Calu3 (cell line): Measurements from ENCODE around the gene TLL2. TPM values are rescaled to one million over a fixed set of nuclear protein-coding genes. Genes with fewer than 3 reads are reported as not detected.
A peak's percentile ranks its signal among the peaks of the same experiment; 100 is the strongest.

Source experiments
- BruUV-seq: library from RNA; stranded (reverse); fragments of 400-500 nt; replicated peaks from 2 replicates; lab custom pipeline; 2021; lab: Mats Ljungman, UMichigan
- CTCF ChIA-PET: fragments of 300-600 bp; sonication (Branson Sonifier 250); formaldehyde crosslinking; loops from one replicate; lab custom pipeline; 2022; ENCODE audit warnings: antibody characterized with exemption; lab: Charles Lee
- DNase-seq: peaks from one replicate; pipeline ENCODE4 v3.0.0; 2022
- H3K27ac Mint-ChIP-seq: one replicate; pipeline ENCODE4 v1.8.0; 2022; ENCODE audit warnings: mixed read lengths; ENCODE audit not compliant: unreplicated experiment
- H3K27me3 Mint-ChIP-seq: one replicate; pipeline ENCODE4 v1.8.0; 2022; ENCODE audit warnings: mixed read lengths; ENCODE audit not compliant: unreplicated experiment
- H3K36me3 Mint-ChIP-seq: one replicate; pipeline ENCODE4 v1.8.0; 2022; ENCODE audit warnings: mild to moderate bottlenecking, moderate library complexity, mixed read lengths; ENCODE audit not compliant: insufficient read depth, unreplicated experiment
- H3K4me1 Mint-ChIP-seq: one replicate; pipeline ENCODE4 v1.8.0; 2022; ENCODE audit warnings: mild to moderate bottlenecking, low read depth, mixed read lengths; ENCODE audit not compliant: unreplicated experiment
- H3K4me3 Mint-ChIP-seq: one replicate; pipeline ENCODE4 v1.8.0; 2022; ENCODE audit warnings: mild to moderate bottlenecking, low read depth, moderate library complexity, mixed read lengths; ENCODE audit not compliant: unreplicated experiment
- H3K9me3 Mint-ChIP-seq: one replicate; pipeline ENCODE4 v1.8.0; 2022; ENCODE audit warnings: low read depth, mixed read lengths; ENCODE audit not compliant: unreplicated experiment
- CTCF ChIP-seq: fragments of 200-600 bp; IDR thresholded peaks from one replicate; pipeline ENCODE4 v1.8.0; 2022; ENCODE audit warnings: antibody characterized with exemption; ENCODE audit not compliant: unreplicated experiment
- intact Hi-C: fragments of 100-400 bp; cut with micrococcal nuclease; formaldehyde crosslinking; loops from one replicate; pipeline ENCODE4 v1.10.0; 2022; ENCODE audit not compliant: unreplicated experiment
- total RNA-seq: library from RNA; stranded (reverse); gene quantifications from 2 replicates; pipeline ENCODE4 v1.2.3, GENCODE V29; 2022

TLL2 gene
- total RNA-seq, 1 experiment from 2014 or later = 0.66 TPM

GRCh38 chr10:96529634-96530279 is 16.0 kb upstream of the TLL2 start:
- H3K9me3 Mint-ChIP-seq = no peaks in the 10 kb centered on the region
- no peaks in the 10 kb centered on the region for H3K27me3 Mint-ChIP-seq
- H3K27ac Mint-ChIP-seq = no peak overlapping the region
- peaks cover 14% of the 10 kb centered on the region for H3K36me3 Mint-ChIP-seq
- no TSS peak for BruUV-seq
- intact Hi-C loops = no loop called here
- H3K4me1 Mint-ChIP-seq = peaks cover 11% of the 10 kb centered on the region
- TF ChIP-seq CTCF = no peak
- no peak overlapping the region for H3K4me3 Mint-ChIP-seq
- CTCF ChIA-PET = no interaction called here
- no peak for DNase-seq

GRCh38 chr10:96524741-96525140 is 11.0 kb upstream of the TLL2 start:
- DNase-seq = no peak
- CTCF ChIA-PET = no interaction called here
- BruUV-seq = no TSS peak
- H3K27ac Mint-ChIP-seq = no peak overlapping the region
- no peaks in the 10 kb centered on the region for H3K4me1 Mint-ChIP-seq
- intact Hi-C loops = no loop called here
- H3K27me3 Mint-ChIP-seq = no peaks in the 10 kb centered on the region
- no peaks in the 10 kb centered on the region for H3K9me3 Mint-ChIP-seq
- H3K4me3 Mint-ChIP-seq = no peak overlapping the region
- H3K36me3 Mint-ChIP-seq = peaks cover 4% of the 10 kb centered on the region
- TF ChIP-seq CTCF = no peak

GRCh38 chr10:96517284-96517683 is 3.6 kb upstream of the TLL2 start:
- no peak for TF ChIP-seq CTCF
- Mint-ChIP-seq H3K27me3 (peaks cover 7% of the 10 kb centered on the region), H3K4me1 (no peaks in the 10 kb centered on the region), H3K27ac (no peak overlapping the region), H3K9me3 (no peaks in the 10 kb centered on the region), H3K4me3 (no peak overlapping the region), H3K36me3 (peaks cover 20% of the 10 kb centered on the region)
- DNase-seq = no peak
- no TSS peak for BruUV-seq
- intact Hi-C loops = no loop called here
- CTCF ChIA-PET = no interaction called here

- Mint-ChIP-seq H3K9me3 (no peaks in the 10 kb centered on the region), H3K4me3 (no peak overlapping the region), H3K27ac (peak overlapping the region; percentile 26), H3K36me3 (peaks cover 20% of the 10 kb centered on the region), H3K4me1 (no peaks in the 10 kb centered on the region), H3K27me3 (peaks cover 16% of the 10 kb centered on the region)
- no peak for DNase-seq
- no peak for TF ChIP-seq CTCF
- no TSS peak for BruUV-seq
- CTCF ChIA-PET = no interaction called here
- intact Hi-C loops = no loop called here
Observed at GRCh38 chr10:96516337-96516736, 2.6 kb upstream of the TLL2 start.
